ENCODE data around the gene NFXL1. TPM values are rescaled to one million over a fixed set of nuclear protein-coding genes. Genes with fewer than 3 reads are reported as not detected.
A peak's percentile ranks its signal among the peaks of the same experiment; 100 is the strongest.

NFXL1 gene
- 11.2 TPM for total RNA-seq
- polyA plus RNA-seq = 10 to 100 TPM in 1 of 4 donors, 1 to 10 TPM in 3; 6.3 to 10.2 (median 7.8) TPM

DNA sequence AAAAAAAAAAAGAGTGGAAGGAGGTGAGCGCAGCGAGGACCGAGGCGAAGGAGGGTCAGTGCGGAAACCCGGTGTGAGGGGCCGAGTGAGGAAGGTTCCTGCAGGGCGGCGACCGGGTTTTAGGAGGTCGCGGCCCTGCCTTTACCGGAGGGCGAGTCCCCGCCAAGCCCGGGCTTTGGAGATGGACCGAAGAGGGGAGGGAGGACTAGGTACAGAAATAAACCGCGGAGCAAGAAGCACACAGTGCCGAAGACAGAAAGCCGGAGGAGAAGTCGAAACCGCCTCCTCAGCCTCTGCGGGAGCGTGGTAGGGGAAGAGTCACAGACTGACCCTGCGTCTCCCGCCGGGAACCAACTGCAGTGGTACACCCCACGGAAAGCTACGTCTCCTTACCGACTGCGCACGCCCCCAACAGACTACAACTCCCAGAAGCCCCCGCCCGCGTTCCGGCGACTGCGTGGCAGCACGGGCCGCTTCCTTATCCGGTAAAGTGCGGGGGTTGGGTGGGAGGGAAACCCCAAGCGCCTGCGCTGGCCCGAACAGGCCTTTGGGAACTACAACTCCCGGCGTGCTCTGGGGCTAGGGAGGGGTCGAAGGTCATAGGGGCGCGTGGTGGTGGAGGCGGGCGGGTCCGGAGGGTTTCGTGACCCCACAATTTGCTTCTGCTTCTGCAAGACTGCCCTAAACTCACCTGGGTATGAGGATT, at the start of gene NFXL1:
Gene NFXL1 (minus strand): TSS at position 364 of the 706 bp plus-strand sequence. CDS start 380 bp downstream, outside the sequence.
- Histone ChIP-seq H3K4me3 (ENCODE audit: low read depth, low read length) (peak within 1 kb of the TSS; percentile 95), H3K27me3 (ENCODE audit: control insufficient read depth, insufficient read depth, low read length) (no peaks in the 10 kb centered on the region), H3K9me3 (ENCODE audit: control insufficient read depth in 2 of 2, low read length in 2 of 2) (no peaks in the 10 kb centered on the region), H3K27ac (ENCODE audit: insufficient read depth, low read length, poor library complexity, severe bottlenecking) (peak within 1 kb of the TSS; percentile 68), H3K4me1 (ENCODE audit: control insufficient read depth, insufficient read depth, low read length, poor library complexity, severe bottlenecking) (peaks cover 21% of the 10 kb centered on the region), H3K36me3 (ENCODE audit: control insufficient read depth, insufficient read depth, low read length) (peaks cover 8% of the 10 kb centered on the region)
- peaks cover 23 to 38% (median 32%) of the 10 kb centered on the region in 4 donors for H3K4me1 Mint-ChIP-seq
- H3K27ac Mint-ChIP-seq = peak within 1 kb of the TSS; percentile 88 to 99 (median 99)
- no peaks in the 10 kb centered on the region for H3K27me3 Mint-ChIP-seq
- peaks cover 0 to 7% (median 0%) of the 10 kb centered on the region in 7 donors for H3K9me3 Mint-ChIP-seq
- ATAC-seq (ENCODE audit: low read depth in 2 of 2) (peak; percentile 96 to 98), DNase-seq (peak; percentile 94 to 98 (median 94))
- peaks cover 8% of the 10 kb centered on the region for H3K36me3 Mint-ChIP-seq
- H3K4me3 Mint-ChIP-seq = peak within 1 kb of the TSS; percentile 96 to 99 (median 97)

- no peak overlapping the region for H3K4me3 ChIP-seq (ENCODE audit: low read depth, low read length)
- H3K27ac Mint-ChIP-seq = no peak overlapping the region
- no peaks in the 10 kb centered on the region for H3K36me3 ChIP-seq (ENCODE audit: control insufficient read depth, insufficient read depth, low read length)
- H3K27me3 ChIP-seq (ENCODE audit: control insufficient read depth, insufficient read depth, low read length) = no peaks in the 10 kb centered on the region
- no peaks in the 10 kb centered on the region for H3K4me1 ChIP-seq (ENCODE audit: control insufficient read depth, insufficient read depth, low read length, poor library complexity, severe bottlenecking)
- DNase-seq (no peak), ATAC-seq (ENCODE audit: low read depth in 2 of 2) (no peak)
- no peaks in the 10 kb centered on the region for H3K9me3 ChIP-seq (ENCODE audit: control insufficient read depth in 2 of 2, low read length in 2 of 2)
- H3K9me3 Mint-ChIP-seq = peaks cover 0 to 4% (median 0%) of the 10 kb centered on the region in 7 donors
- H3K27me3 Mint-ChIP-seq = no peaks in the 10 kb centered on the region
- no peak overlapping the region for H3K4me3 Mint-ChIP-seq
- H3K36me3 Mint-ChIP-seq = no peaks in the 10 kb centered on the region
- H3K27ac ChIP-seq (ENCODE audit: insufficient read depth, low read length, poor library complexity, severe bottlenecking) = no peak overlapping the region
- H3K4me1 Mint-ChIP-seq = no peaks in the 10 kb centered on the region
These were observed 40.3 kb upstream of the NFXL1 start for GRCh38 chr4:47954677-47955076.

DNA sequence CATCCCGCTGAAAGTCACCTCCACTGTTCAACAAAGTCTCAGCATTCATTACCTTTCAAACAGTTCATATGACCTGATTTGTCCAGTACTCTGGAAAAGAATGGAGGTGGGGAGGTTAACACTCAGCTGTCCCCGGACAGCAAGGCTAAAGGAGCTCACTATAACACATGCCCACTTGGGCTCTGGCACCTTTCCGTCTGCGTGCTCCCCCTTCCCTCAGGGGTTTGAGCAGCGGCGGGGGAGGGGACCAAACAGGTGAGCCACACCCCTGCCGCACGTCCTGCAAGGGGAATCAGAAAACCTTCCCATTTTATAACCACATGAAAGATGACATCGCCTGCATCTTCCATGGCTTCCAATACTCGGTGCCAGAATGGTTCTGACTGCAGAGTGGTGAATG, 39.9 kb upstream of the NFXL1 start:
- no peaks in the 10 kb centered on the region for H3K36me3 Mint-ChIP-seq
- Histone ChIP-seq H3K9me3 (ENCODE audit: control insufficient read depth in 2 of 2, low read length in 2 of 2) (no peaks in the 10 kb centered on the region), H3K4me1 (ENCODE audit: control insufficient read depth, insufficient read depth, low read length, poor library complexity, severe bottlenecking) (no peaks in the 10 kb centered on the region), H3K27me3 (ENCODE audit: control insufficient read depth, insufficient read depth, low read length) (no peaks in the 10 kb centered on the region), H3K36me3 (ENCODE audit: control insufficient read depth, insufficient read depth, low read length) (no peaks in the 10 kb centered on the region), H3K4me3 (ENCODE audit: low read depth, low read length) (no peak overlapping the region), H3K27ac (ENCODE audit: insufficient read depth, low read length, poor library complexity, severe bottlenecking) (no peak overlapping the region)
- no peak for ATAC-seq (ENCODE audit: low read depth in 2 of 2)
- H3K9me3 Mint-ChIP-seq = peaks cover 0 to 4% (median 0%) of the 10 kb centered on the region in 7 donors
- DNase-seq = no peak
- H3K4me3 Mint-ChIP-seq = no peak overlapping the region
- no peaks in the 10 kb centered on the region for H3K4me1 Mint-ChIP-seq
- no peaks in the 10 kb centered on the region for H3K27me3 Mint-ChIP-seq
- no peak overlapping the region for H3K27ac Mint-ChIP-seq

GRCh38 chr4:47945930-47946726, 31.7 kb upstream of the NFXL1 start:
- H3K9me3 Mint-ChIP-seq = peaks cover 0 to 4% (median 0%) of the 10 kb centered on the region in 7 donors
- peaks cover 2% of the 10 kb centered on the region for H3K27me3 ChIP-seq (ENCODE audit: control insufficient read depth, insufficient read depth, low read length)
- DNase-seq (no peak), ATAC-seq (ENCODE audit: low read depth in 2 of 2) (no peak)
- H3K4me3 Mint-ChIP-seq = no peak overlapping the region
- no peak overlapping the region for H3K27ac Mint-ChIP-seq
- H3K27ac ChIP-seq (ENCODE audit: insufficient read depth, low read length, poor library complexity, severe bottlenecking) = no peak overlapping the region
- H3K9me3 ChIP-seq (ENCODE audit: control insufficient read depth in 2 of 2, low read length in 2 of 2) = no peaks in the 10 kb centered on the region
- no peaks in the 10 kb centered on the region for H3K4me1 ChIP-seq (ENCODE audit: control insufficient read depth, insufficient read depth, low read length, poor library complexity, severe bottlenecking)
- no peaks in the 10 kb centered on the region for H3K36me3 ChIP-seq (ENCODE audit: control insufficient read depth, insufficient read depth, low read length)
- no peak overlapping the region for H3K4me3 ChIP-seq (ENCODE audit: low read depth, low read length)
- no peaks in the 10 kb centered on the region for H3K27me3 Mint-ChIP-seq
- H3K4me1 Mint-ChIP-seq = no peaks in the 10 kb centered on the region
- H3K36me3 Mint-ChIP-seq = no peaks in the 10 kb centered on the region

DNA sequence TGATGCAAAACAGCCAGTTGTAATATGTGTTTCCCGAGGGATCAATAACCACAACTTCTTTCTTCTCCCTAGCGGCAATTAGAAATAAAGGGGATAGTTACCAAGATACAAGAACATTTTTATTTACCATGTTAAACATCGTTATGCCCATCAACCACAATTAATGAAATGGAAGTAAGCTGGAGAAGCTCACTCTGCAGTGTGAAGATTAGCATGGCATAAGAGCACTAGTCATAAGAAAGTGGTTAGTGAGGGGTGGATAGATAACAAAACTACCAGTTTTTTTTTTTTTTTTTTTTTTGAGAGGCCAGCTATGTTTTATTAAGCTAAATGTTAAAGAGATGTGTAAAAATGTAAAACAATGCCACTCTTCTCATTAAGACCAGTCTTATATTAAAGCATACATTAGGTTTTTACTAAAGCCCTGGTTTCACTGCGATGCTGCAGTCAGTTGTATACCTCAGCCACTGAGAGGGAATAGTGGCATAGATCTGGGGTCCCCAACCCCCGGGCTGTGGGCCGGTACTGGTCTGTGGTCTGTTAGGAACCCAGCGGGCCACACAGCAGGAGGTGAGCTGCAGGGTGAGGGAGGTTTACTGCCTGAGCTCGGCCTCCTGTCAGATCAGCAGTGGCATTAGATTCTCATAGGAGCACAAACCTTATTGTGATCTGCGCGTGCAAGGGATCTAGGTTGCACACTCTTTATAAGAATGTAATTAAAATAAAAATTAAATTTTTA, 27.9 kb upstream of the NFXL1 start:
- ATAC-seq (ENCODE audit: low read depth in 2 of 2) = no peak
- no peaks in the 10 kb centered on the region for H3K9me3 ChIP-seq (ENCODE audit: control insufficient read depth in 2 of 2, low read length in 2 of 2)
- no peak for DNase-seq
- peaks cover 13% of the 10 kb centered on the region for H3K27me3 Mint-ChIP-seq
- no peaks in the 10 kb centered on the region for H3K36me3 ChIP-seq (ENCODE audit: control insufficient read depth, insufficient read depth, low read length)
- no peaks in the 10 kb centered on the region for H3K9me3 Mint-ChIP-seq
- H3K27me3 ChIP-seq (ENCODE audit: control insufficient read depth, insufficient read depth, low read length) = peaks cover 6% of the 10 kb centered on the region
- H3K27ac Mint-ChIP-seq = no peak overlapping the region
- no peak overlapping the region for H3K4me3 ChIP-seq (ENCODE audit: low read depth, low read length)
- no peaks in the 10 kb centered on the region for H3K36me3 Mint-ChIP-seq
- no peaks in the 10 kb centered on the region for H3K4me1 ChIP-seq (ENCODE audit: control insufficient read depth, insufficient read depth, low read length, poor library complexity, severe bottlenecking)
- no peaks in the 10 kb centered on the region for H3K4me1 Mint-ChIP-seq
- no peak overlapping the region for H3K4me3 Mint-ChIP-seq
- no peak overlapping the region for H3K27ac ChIP-seq (ENCODE audit: insufficient read depth, low read length, poor library complexity, severe bottlenecking)

DNA sequence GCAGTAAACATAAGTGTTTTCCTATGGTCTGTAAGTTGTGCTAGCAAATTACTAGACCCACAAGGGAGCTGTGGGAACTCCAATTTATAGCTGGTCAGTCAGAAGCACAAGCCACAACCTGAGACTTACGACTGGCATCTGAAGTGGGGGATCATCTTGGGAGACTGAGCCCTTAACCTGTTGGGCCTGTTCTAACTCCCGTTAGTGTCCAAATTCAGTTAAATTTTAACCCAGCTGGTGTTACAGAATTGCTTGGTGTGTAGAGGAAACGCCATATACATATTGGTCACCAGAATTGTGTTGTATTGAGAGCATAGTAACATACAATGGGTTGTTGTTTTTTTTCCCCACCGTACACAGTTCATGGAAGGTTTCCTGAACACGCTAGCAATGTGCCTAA, 25.1 kb upstream of the NFXL1 start:
- DNase-seq = no peak
- no peaks in the 10 kb centered on the region for H3K36me3 Mint-ChIP-seq

DNA sequence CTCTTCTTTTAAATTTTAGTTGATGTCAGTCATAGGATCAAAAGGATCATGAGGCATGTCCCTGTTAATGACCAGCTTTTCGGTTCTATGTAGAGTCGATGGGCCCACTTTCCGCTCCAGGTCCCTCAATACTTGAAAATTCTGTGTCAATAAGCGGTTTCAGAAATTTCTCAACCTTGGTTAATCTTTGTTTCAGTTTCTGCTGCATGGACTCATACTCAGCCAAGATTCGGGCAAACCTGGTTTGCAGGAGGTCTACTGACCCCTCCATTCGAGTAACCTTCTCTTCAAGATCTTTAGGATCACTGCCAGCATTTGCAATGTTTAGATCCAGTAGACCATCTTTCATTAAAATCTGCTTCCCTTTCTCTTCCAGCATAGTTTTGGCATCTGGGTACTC, 22.0 kb upstream of the NFXL1 start:
- no peaks in the 10 kb centered on the region for H3K4me1 Mint-ChIP-seq
- ATAC-seq (ENCODE audit: low read depth in 2 of 2) = no peak
- Histone ChIP-seq H3K27me3 (ENCODE audit: control insufficient read depth, insufficient read depth, low read length) (peaks cover 4% of the 10 kb centered on the region), H3K27ac (ENCODE audit: insufficient read depth, low read length, poor library complexity, severe bottlenecking) (no peak overlapping the region), H3K36me3 (ENCODE audit: control insufficient read depth, insufficient read depth, low read length) (no peaks in the 10 kb centered on the region), H3K9me3 (ENCODE audit: control insufficient read depth in 2 of 2, low read length in 2 of 2) (no peaks in the 10 kb centered on the region), H3K4me3 (ENCODE audit: low read depth, low read length) (no peak overlapping the region), H3K4me1 (ENCODE audit: control insufficient read depth, insufficient read depth, low read length, poor library complexity, severe bottlenecking) (no peaks in the 10 kb centered on the region)
- no peak overlapping the region for H3K4me3 Mint-ChIP-seq
- H3K27me3 Mint-ChIP-seq = peaks cover 22% of the 10 kb centered on the region
- H3K9me3 Mint-ChIP-seq = no peaks in the 10 kb centered on the region
- H3K36me3 Mint-ChIP-seq = no peaks in the 10 kb centered on the region
- no peak overlapping the region for H3K27ac Mint-ChIP-seq
- DNase-seq = no peak

More for the DNA sequence above, 25.1 kb upstream of the NFXL1 start:
- no peaks in the 10 kb centered on the region for H3K9me3 ChIP-seq (ENCODE audit: control insufficient read depth in 2 of 2, low read length in 2 of 2)
- no peak overlapping the region for H3K27ac Mint-ChIP-seq
- no peaks in the 10 kb centered on the region for H3K4me1 Mint-ChIP-seq
- H3K4me1 ChIP-seq (ENCODE audit: control insufficient read depth, insufficient read depth, low read length, poor library complexity, severe bottlenecking) = no peaks in the 10 kb centered on the region
- H3K4me3 Mint-ChIP-seq = no peak overlapping the region
- no peaks in the 10 kb centered on the region for H3K36me3 ChIP-seq (ENCODE audit: control insufficient read depth, insufficient read depth, low read length)
- ATAC-seq (ENCODE audit: low read depth in 2 of 2) = no peak
- no peak overlapping the region for H3K4me3 ChIP-seq (ENCODE audit: low read depth, low read length)
- H3K27ac ChIP-seq (ENCODE audit: insufficient read depth, low read length, poor library complexity, severe bottlenecking) = no peak overlapping the region
- peaks cover 4% of the 10 kb centered on the region for H3K27me3 ChIP-seq (ENCODE audit: control insufficient read depth, insufficient read depth, low read length)
- no peaks in the 10 kb centered on the region for H3K9me3 Mint-ChIP-seq
- peaks cover 22% of the 10 kb centered on the region for H3K27me3 Mint-ChIP-seq

All from CD4-positive, CD25-positive, alpha-beta regulatory T cell (primary cell).